Measurements from ENCODE around the gene LOXL1. TPM values are rescaled to one million over a fixed set of nuclear protein-coding genes. Genes with fewer than 3 reads are reported as not detected.

The LOXL1 gene
- total RNA-seq, 4 donors from 2014 or later: 6.2 to 12.9 (median 8.6) TPM

DNA sequence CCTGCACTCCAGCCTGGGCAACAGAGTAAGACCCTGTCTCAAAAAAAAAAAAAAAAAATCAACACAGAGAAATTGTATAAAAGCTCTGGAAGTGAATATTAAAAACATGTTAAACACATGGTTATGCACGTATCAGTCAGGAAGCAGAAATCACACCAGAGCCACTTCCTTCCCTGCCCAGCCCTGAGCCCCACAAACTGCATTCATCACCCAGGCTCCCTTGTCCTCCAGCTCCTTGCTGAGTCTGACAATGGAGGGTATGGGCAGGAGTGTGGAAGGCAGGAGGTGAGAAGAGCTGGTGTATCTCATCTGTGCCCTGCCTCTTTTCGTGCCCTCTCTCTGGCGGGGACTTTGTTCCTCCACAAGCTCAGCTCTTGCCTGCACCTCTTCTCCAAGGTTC lies 12.1 kb upstream of the LOXL1 start:
- no peak for TF ChIP-seq CTCF (IDR thresholded peaks at IDR 0.05)
- ATAC-seq (ENCODE audit: low FRiP score) (no peak), DNase-seq (ENCODE audit: low spot score) (no peak)

DNA sequence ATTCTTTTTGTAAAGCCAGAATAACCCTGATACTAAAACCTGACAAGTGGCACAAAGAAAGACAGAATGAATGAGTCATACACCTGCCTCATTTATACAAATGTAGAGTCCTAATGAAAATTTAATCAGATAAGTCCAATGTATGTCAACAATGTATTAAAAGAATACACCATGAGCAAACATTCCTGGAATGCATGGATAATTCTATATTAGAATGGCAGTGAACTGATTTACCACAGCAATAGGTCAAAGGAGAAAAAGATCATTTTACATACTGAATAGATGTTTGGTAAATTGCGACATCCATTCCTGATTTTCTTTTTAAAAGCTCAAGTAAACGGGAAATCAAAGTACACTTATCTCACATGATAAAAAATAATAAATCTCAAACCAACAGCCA lies 11.2 kb upstream of the LOXL1 start:
- no peak for DNase-seq (ENCODE audit: low spot score)
- no peak for TF ChIP-seq CTCF (IDR thresholded peaks at IDR 0.05)
- no peak for ATAC-seq (ENCODE audit: low FRiP score)

DNA sequence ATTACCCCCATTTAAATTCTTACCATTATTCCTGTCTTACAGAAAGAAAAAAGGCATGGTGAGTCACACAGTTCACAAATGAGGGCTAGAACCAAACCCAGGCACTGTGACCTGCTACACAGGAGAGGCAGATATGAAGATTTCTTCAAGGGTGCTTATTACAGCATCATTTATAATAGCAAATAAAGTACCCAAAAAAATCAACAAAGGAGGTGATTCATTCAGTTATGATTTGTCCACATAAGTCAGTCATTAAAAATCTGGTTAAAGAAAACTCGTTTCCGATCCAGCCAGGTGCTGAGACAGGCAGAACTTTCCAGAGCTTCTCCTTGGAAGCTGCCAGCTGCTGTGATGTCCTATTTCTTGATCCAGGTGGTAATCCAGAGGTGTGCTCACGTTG lies 7.5 kb upstream of the LOXL1 start:
- ATAC-seq (ENCODE audit: low FRiP score): no peak
- DNase-seq (ENCODE audit: low spot score): no peak
- TF ChIP-seq CTCF (IDR thresholded peaks at IDR 0.05): no peak

- TF ChIP-seq CTCF (IDR thresholded peaks at IDR 0.05): no peak
- no peak for DNase-seq (ENCODE audit: low spot score)
- no peak for ATAC-seq (ENCODE audit: low FRiP score)
These were observed 6.6 kb upstream of the LOXL1 start for GRCh38 chr15:73919706-73920105.

DNA sequence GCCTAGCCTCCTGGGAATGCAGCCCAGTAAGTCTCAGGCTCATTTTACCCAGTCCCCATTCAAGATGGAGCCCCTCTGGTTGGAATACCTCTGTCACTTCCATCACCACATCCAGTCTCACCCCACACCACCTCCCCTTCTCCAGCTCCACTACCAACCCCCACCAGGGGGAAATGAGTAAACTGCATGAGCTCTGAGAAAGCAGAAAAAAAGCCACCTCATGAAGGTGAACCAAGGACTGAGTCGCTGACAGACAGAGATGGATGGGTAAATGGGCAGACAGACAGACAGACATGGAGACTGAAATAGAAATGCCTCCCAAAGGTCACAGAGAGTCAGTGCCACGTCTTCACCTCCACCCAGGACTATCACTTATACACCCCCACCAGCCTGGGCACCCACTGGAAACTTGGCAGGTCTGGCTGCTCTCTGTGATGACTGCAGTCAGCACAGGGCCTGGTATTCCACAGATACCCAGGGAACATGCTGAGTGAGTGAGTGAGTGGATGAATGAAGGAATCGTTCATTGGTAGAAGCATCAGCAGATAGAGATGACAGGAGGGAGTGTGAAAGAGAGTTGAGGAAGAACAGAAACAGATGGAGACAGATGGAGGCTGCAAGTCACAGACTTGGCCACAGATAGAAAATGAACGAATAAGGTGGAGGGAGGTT lies 4.9 kb upstream of the LOXL1 start:
- ATAC-seq (ENCODE audit: low FRiP score) (no peak), DNase-seq (ENCODE audit: low spot score) (no peak)
- no peak for TF ChIP-seq CTCF (IDR thresholded peaks at IDR 0.05)

DNA sequence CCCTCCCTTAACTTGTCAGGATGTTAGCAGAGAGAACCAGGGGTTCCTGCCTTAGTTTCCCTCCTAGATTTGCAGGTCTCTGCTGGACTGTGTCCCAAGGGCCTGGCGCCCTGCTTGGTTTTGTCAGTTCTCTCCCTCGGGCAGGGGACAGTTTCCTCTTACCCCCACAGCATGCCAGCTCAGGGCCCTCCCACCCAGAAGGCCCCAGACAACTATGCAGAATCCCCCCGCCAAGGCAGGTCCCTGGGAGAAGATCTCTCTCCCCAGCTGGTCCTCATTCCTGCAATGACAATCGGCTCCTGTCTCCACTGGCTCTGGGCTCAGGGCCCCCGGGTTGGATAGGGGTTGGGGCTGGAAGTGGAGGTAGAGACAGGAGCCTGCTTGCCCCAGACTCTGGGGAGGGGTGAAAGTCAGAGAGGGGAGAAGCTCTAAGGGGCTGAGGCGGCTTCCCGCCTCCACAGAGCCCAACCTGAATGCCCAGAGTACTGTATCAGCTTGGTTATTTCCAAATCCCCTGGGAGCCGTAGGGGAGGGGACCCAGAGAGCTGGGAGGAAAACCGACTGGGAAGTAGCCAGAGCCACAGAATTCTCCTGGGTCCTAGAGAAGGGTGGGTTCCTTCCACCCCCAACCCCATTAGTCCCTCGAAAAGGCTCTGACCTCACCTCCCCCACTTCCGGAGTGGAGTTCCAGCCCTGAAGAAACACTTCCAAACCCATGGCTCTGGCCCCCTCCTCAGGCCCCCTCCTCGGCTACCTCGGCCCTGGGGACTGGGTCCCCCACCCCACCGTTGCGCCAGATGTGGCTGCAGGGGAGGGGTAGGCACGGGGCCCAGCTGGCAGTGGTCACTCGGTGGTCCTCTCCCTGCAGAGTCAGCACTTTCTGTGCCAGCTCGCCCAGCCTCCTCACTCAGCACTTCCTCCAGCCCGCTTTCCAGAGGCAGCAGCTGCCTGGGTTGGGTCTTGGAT lies 3.8 kb upstream of the LOXL1 start:
- TF ChIP-seq CTCF (IDR thresholded peaks at IDR 0.05): no peak
- ATAC-seq (ENCODE audit: low FRiP score): peak; percentile 20
- DNase-seq (ENCODE audit: low spot score): no peak

All from omental fat pad (tissue), 4 donors.